HG03442 (cell line): ENCODE results near the gene GRIA1.

Source experiments
- ATAC-seq: cut with Tn5 transposase; IDR thresholded peaks from one replicate; pipeline ENCODE4 v1.9.1; 2021; ENCODE audit warnings: mild to moderate bottlenecking, moderate library complexity; ENCODE audit not compliant: unreplicated experiment

The GRIA1 gene

DNA sequence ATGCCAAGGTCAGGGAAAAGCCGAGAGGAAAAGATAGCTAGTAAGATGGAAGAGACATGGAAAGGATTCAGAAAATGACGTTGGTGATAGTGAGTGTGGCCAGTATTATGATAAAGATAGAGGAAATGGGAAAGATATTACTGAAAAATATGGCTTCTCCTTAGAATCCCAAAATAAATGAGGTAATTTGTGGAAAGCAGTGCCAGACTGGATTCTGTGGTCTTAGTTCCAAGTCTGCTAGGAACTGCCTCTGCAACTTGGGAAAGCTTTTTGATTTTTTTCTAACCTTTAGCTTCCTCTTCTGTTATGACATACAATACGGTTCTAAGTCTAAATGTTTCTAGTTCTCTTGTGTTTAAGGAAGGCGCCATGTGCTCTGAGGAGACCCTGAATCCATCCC, 54.2 kb downstream of the GRIA1 start:
- no peak for ATAC-seq

DNA sequence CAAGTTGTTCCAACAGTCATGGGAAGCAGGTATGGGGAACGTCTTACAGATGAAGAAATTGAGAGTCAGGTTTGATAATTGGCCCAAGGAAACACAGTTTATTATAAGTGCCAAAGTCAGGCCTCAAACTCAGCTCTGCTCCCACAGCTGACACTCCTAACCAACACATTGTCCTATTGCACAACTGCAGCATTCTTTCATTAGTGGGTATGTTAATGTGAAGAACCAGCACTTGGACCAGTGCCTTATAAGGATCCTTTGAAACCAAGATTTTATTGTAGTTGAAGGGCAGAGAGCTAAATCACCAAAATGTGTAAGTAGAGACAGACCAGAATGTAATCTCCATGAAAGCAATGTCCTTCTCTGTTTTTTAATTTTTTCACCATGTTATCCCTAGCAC, 56.1 kb downstream of the GRIA1 start:
- ATAC-seq = no peak

DNA sequence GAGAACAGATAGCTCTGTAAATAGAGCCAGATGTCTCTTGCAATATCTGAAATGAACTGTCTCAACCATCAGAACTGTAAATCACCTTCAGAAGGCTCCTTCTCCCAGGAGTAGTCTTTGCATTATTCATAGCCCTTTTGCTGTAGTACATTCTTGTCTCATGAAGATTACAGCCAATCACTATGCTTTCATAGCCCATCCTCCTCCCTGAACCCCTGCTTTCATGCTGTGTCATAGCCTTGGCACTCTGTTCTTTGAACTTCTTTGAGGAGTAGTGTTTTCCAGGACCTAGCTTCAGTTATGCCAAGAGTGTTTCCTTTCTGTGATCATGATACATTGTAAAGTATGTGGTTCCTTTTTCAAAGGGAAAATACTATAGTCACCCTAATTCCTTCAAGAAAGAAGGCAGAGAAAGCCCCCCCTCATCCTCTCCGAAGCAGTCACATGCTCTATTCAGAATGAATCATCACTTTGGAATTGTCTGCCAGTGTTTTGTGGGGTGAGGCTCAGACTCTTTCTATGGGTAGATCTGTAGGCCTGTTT, 61.1 kb downstream of the GRIA1 start:
- ATAC-seq = no peak

DNA sequence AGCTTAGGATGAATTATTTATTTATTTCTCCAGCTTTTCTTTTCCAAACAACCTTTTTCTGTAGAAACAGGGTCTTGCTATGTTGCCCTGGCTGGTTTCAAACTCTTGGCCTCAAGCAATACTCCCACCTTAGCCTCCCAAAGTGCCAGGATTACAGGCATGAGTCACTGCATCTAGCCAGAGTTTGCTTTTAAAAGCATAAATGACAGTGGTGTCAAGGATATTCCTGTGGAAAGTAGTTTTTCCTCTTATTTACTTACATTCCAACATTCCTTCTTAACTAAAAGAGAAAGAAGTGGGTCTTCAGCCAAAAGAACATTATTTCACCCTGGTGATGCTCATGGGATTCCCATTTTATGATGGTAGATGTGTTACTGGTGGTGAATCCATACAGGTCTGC, 62.4 kb downstream of the GRIA1 start:
- ATAC-seq = no peak

DNA sequence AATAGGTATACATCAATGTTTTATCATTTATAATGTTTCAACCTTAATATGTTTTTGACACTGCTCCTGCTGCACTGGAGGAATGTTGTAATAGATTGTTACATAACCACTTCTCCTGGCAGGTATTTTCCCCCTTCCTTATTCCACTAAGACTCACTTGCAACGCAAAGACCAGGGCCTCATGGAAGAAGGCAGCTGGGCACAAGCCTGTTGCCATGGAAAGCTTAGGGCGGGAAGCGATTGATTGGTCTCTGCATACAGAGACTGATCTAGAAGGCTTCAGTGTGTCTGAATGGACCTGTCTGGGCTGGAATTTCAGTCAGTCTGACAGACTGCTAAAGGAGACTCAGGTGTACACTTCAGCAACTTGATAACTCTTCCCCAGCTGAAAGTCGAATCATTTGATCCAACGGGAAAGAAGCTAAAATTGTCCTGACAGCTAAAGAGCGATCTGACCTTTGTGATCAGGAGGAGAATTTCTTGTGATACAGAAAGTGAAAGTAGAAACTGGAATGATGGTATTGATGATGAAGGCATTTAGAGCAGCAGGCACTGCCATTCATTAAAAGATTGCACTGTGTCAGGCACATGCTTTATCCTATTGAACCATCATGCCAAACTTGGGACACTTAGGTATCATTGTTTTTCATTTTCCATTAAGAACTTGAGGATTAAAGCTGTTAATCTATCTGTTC, 65.1 kb downstream of the GRIA1 start:
- peak; percentile 46 for ATAC-seq

DNA sequence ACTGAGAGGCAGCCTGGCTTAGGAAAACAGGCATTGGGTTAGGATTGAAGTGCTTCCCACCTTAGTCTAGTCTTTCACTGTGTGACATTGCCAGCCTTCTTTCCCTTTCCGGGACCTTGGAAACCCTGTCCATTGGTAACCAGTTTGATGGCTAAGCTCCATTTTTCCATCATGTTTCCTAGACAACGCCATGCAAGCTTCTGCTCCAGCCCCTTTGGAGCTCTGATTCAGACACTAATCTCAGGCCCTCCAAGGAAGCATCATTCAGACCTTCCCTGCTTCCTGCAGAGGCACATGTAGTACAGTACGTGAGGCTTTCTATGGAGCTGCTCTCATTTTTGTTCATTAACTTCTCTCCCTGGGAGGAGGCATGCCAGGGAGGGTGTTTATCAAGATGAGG, 68.5 kb downstream of the GRIA1 start:
- ATAC-seq = no peak

DNA sequence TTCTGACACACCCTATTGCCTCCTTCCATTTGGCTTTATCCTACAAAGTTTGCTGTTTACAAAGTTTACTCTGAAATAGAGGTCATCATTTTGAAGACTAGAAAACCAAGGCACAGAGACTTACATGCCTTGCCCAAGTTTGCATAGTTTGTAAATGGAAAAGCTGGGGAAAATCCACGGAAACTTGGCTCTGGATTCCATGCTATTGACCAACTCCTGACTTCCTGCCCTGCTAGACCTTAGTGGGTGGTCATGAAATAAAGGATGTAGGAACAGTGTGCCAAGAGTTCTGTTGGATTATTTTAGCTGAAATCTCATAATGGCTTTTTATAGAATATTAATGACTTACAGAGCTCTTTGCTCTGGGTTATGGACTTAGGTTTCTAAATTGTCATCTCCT, 69.5 kb downstream of the GRIA1 start:
- ATAC-seq = no peak

DNA sequence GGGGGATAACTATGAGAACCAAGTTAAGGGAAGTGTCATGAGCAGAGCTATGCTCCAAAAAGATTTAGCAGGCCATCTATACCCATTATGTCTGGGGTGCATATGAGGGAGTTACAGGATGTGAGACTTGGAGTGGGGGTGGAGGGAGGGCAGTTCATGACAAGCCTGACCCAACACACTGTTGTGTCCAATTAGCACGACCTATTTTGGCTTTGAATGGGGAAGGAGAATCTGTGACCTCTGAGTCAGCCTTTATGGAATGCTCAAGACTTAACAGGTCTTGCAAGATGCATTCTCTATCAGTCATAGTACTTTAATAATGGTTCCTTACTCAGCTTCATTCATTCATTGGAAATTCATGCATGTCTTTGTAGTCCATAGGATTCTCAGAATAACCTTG, 71.7 kb downstream of the GRIA1 start:
- ATAC-seq = no peak

DNA sequence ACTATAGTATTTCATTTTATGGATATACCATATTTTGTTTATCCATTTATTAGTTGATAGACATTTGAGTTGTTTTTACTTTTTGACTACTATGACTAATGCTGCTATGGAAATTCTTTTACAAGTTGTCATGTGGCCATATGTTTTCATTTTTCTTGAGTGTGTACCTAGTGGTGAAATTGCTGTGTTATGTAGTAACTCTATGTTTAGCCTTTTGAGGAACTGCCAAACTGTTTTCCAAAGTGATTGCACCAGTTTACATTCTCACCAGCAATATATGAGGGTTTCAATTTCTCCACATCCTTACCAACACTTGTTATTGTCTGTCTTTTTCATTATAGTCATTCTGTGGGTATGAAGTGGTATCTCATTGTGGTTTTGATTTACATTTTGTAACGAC, 75.4 kb downstream of the GRIA1 start:
- ATAC-seq = no peak

DNA sequence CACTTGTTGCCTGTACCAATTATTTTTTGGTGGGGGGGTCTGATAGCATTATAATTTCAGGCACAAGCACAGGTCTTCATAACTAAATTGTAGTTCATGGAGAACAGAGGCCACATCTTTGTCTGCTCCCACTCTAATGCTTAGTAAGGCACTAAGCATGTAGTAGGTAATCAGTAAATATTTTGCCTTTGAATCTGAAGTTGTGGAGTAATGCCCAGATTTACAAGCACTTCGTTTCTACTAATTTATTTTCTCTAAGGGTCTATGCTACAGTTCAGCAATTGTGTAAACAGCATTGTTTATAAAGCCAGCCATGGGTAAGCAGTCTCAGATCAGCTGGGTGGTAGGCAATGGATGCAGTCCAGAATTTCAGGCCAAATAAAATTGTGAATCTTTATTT, 78.6 kb downstream of the GRIA1 start:
- no peak for ATAC-seq

DNA sequence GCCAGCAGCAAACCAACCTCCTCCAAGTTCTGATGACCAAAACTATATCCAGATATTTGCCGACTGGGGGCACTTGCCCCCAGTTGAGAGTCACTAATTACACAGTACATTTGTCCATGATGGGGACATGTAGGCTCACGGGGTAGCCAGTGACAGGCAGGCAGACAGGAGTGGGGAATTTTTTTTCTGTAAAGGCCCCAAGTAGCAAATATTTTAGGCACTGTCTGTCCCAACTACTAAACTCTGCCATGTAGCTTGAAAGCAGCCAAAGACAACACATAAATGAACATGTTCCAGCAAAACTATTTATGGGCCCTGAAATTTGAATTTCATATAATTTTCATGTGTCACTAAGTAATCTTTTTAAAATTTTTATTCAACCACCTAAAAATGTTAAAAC, 80.7 kb downstream of the GRIA1 start:
- no peak for ATAC-seq

DNA sequence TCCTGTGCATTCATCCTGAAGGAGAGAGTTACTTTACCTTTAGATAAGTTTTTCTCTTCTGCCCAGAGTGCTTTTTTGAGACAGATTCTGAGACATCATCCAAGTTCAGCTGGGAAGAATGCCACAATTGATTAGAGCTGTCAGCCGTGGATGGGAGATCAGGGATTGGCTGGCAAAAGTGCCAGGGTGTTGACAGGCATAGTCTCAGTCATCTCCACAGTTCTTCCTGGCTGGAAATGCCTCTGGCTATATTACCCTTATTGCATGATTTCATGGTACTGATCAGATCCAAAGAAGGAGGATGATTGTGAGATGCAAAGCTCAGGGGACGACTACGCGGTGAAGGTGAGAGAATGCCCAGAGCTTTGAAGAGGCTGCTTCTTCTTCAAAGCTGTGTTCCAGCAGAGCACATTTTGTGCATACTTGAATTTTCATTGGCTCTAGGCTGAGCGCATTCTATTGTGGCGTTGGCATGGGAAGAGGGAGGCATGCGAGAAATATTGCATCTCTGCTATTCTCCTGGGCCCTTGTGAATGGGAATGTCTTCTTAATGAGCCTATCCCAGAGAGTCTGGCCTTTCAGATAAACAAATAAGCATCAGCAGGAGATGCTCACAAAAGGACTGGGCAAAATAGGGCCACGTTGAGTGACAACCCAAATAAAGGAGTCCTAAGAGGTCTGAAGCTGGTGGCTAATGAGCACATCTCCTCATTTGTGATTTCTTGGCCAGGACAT, 82.1 kb downstream of the GRIA1 start:
- no peak for ATAC-seq

DNA sequence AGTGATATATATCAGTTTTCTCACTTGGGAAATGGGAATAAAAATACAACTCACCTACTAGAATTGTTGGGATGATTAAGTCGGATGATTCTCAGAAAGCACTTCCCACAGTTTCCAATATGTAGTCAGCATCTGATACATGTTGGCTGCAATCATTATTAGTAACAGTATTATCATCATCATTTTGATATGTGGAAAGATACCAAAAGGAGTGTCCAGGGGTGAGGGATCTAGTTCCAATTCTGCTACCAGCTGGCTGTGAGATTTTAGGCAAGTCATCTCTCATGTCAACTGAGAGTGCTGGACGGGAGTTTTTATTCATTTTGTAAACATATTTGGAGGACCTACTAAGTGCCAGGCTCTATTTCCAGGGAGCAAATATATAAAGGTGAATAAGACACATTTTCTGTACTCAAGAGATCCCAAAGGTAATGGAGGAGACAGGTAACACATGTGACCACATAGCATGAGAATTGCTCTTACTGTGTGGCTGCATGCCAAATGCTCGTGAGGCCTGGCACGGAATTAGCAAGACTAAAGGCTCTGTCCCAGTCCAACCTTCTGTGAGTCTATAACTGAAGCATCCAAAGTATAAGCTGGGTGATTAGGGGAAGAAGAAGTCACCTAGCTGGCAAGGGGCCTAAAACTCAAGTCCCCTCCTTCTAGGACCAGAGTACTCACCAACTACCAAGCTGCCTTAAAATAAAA, 83.0 kb downstream of the GRIA1 start:
- no peak for ATAC-seq

DNA sequence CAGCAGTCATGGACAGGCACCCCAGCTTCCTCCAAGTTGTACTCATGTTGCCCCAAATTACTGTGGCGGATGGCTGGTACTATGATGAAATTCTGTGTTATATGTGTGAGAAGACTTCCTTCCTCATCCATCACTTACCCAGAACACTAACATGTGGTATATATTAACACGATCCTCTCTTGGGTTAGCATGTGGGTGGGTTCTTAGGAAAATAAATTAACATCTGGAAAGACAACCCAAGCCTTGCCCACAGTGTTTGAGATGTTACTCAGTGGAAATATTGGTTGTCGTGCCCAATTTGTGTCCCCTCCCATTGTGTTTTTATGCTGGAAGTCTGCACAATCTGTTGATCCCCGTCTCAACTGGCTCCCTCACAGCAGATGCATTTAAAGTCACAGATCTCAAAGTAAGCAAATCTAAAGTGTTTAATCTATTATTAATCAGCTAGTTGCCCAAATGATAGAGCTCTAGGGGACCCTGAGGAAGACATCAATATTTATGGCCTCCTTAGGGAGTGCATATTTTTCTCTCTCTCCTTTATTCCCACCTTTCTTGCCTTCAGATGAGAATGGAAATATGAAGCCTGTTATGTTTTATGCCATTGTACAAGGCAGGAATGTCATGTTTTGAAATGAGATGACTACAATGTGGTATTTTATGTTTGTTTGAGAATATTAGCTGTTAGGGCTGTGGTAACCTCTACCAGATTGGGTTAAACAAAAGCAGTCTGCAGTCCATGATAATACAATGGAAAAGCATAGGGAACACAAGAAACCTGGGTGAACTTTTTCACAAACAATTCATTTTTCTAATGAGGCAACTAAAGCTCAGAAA, 93.9 kb downstream of the GRIA1 start:
- ATAC-seq = no peak

DNA sequence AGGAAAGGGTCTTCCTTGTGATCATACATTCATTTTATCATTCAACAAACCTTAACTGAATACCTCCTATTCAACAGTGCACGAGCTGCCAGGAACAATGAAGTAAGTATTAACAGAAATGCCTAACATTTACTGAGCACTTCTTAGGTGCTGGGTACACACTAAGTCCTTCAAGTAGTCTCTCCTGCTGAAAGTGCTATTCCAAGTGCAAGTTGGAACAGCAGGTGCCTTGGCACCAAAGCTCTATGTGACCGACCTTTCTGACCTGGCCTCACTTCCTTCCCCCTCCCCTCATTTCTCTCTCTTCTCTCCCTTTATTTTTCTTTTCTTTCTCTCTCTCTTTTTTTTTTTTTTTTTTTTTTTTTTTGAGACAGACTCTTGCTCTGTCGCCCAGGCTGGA, 94.5 kb downstream of the GRIA1 start:
- ATAC-seq = no peak

DNA sequence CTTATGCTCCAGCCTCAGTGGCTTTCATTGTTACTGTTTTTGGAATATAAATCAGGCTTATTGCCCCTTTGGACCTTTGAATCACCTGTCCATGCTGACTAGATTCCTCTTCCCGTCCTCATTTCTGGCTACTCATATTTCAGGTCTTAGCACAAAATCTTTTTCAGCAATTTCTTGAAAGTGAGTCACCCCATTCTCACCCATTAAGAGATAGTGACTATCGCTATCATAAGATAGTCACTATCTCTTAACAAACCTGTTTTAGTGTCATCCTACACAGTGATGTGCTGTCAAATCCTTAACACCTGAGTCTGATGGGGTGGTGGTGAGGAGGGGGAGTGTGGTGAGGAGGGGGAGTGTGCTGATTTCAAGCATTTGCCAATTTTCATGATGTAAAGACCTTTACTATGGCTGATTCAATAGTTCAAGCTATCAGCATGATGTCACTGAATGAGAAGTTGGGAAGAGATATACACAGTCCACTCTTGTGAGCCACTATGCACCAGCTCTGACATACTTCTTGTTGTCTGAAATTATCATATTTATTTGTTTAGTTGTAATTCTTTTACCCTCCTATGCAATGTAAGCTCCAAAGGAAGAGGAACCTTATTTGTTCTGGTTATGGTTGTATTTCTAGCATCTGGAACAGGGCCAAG, 95.3 kb downstream of the GRIA1 start:
- ATAC-seq = no peak

DNA sequence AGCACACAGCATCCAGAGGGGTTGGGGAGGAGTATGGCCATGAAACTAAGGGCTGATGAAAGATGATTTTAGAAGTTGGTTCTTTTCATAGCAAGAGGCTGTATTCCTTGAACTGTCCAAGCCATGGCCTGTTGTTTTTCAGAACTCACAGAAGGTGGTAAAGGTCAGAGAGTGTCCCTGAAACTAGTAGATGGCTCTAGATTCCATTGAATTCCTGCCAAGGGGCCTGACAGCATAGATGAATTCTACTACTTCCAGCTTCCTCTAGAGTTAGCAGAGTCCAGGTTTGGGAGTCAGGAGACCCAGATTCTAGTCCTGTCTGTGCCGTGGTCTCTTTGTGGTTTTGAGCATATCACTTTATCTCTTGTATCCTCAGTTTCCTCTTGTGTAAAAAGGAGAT, 101.6 kb downstream of the GRIA1 start:
- no peak for ATAC-seq

DNA sequence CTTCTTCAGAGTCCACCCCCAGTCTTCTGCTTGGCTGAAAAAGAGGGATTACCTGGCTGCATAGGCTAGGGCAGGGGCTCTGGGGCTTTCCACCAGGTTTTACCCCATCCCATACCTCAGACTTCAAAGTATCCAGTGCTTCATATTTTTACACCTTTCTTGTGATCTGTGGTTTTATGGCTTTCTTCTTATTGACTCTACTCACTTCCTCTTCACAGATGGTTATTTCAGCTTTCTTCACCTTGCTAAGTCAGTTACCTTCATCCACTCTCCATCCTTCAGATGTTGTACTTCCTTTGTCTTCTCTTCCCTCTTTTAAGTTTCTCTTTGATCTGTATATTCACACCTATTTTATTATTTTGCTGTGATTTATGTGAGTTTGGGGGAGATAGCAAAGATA, 104.3 kb downstream of the GRIA1 start:
- no peak for ATAC-seq

DNA sequence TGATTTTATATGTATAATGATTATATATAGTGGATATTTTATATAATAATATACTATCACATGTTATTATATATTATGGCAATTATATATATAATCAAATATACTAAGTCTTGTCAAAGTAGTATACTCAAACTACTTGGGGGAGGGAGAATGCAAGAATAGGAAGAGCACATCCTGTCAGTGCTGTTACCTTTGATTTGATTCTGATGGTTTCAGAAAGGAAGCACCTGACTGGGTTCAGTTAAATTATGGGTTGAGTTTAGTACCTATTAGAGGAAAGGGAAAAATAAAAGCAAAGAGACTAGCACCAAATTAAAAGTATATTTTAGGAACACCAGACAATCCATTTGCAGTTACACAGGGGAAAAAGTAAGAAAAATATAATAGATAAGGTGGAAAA, 107.6 kb downstream of the GRIA1 start:
- peak; percentile 40 for ATAC-seq

DNA sequence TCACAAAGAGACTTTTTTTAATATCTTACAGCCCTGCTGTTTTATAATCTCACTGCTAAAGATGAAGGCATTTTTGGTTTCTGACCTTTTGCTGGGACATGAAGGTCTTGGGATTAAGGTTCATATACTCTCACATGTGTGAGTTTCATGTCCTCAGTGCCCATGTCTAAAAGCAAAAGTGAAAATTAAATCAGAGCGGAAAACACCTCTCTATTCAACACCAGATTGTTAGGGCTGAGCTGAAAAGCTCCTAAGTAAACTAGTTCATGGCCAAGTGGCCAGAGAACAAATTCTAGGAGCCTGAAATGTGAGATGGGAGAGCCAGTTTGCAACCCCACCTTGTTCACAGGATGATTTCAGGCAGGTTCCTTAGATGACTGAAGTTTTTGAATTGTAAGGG, 110.9 kb downstream of the GRIA1 start:
- peak; percentile 92 for ATAC-seq
